Left kidney (tissue), 8 donors: ENCODE measurements around the gene SERAC1. TPM values are rescaled to one million over a fixed set of nuclear protein-coding genes. Genes with fewer than 3 reads are reported as not detected.
A peak's percentile ranks its signal among the peaks of the same experiment; 100 is the strongest.
"Not testable (repeated sequence)": the region's sequence is repeated elsewhere in the genome, so short reads cannot be mapped to it uniquely, and the experiment has no call there.

Experiments
- DNase-seq: peaks from one replicate; pipeline ENCODE4 v3.0.0-alpha.2; 2013
- long read RNA-seq, 8 donors: transcript quantifications; one replicate each; lab custom pipeline, GENCODE V29; 2026
- polyA plus RNA-seq: library from polyadenylated mRNA; unstranded; fragments of 120-200 nt; gene quantifications from one replicate; pipeline ENCODE4 v1.2.1, GENCODE V29; 2013; ENCODE audit not compliant: insufficient read length

Gene SERAC1
- 15.1 TPM for polyA plus RNA-seq
- long read RNA-seq, donor 1, partial matches to known transcripts: 262 of 402 reads
- long read RNA-seq, donor 1, other reads (novel, unspliced or antisense): 137 of 402 reads
- long read RNA-seq, donor 2, partial matches to known transcripts: 191 of 310 reads
- long read RNA-seq, donor 2, other reads (novel, unspliced or antisense): 118 of 310 reads
- long read RNA-seq, donor 3, partial matches to known transcripts: 101 of 198 reads
- long read RNA-seq, donor 3, other reads (novel, unspliced or antisense): 96 of 198 reads
- long read RNA-seq, donor 4: 0 reads
- long read RNA-seq, donor 5, partial matches to known transcripts: 104 of 380 reads
- long read RNA-seq, donor 5, other reads (novel, unspliced or antisense): 275 of 380 reads
- long read RNA-seq, donor 6, partial matches to known transcripts: 0 of 1 reads
- long read RNA-seq, donor 6, other reads (novel, unspliced or antisense): 0 of 1 reads
- long read RNA-seq, donor 7, transcript SERAC1-202 (17 exons, 3,940 nt): major isoform, 5 of 300 reads
- long read RNA-seq, donor 7, partial matches to known transcripts: 87 of 300 reads
- long read RNA-seq, donor 7, other reads (novel, unspliced or antisense): 206 of 300 reads
- long read RNA-seq, donor 8: 0 reads

- no peak for DNase-seq
Observed at GRCh38 chr6:158168040-158168289, at the start of gene SERAC1. SERAC1 (minus strand) TSS chr6:158168262; CDS start chr6:158158363, 9,899 bp downstream.

GRCh38 chr6:158213925-158214674 is 46.0 kb upstream of the SERAC1 start:
- peak; percentile 68 for DNase-seq

GRCh38 chr6:158211273-158212055 is 43.4 kb upstream of the SERAC1 start:
- no peak for DNase-seq

- DNase-seq: not testable (repeated sequence)
Observed at GRCh38 chr6:158209582-158210333, 41.7 kb upstream of the SERAC1 start.

- DNase-seq: not testable (repeated sequence)
Observed at GRCh38 chr6:158208226-158209030, 40.4 kb upstream of the SERAC1 start.

- no peak for DNase-seq
Observed at GRCh38 chr6:158207422-158207788, 39.3 kb upstream of the SERAC1 start.

GRCh38 chr6:158206740-158207421 is 38.8 kb upstream of the SERAC1 start:
- DNase-seq: no peak

- no peak for DNase-seq
Observed at GRCh38 chr6:158205169-158205944, 37.3 kb upstream of the SERAC1 start.

GRCh38 chr6:158198461-158198860 is 30.4 kb upstream of the SERAC1 start:
- no peak for DNase-seq

GRCh38 chr6:158194487-158195280 is 26.6 kb upstream of the SERAC1 start:
- no peak for DNase-seq

- no peak for DNase-seq
Observed at GRCh38 chr6:158191761-158192160, 23.7 kb upstream of the SERAC1 start.

GRCh38 chr6:158191032-158191431 is 23.0 kb upstream of the SERAC1 start:
- no peak for DNase-seq

- DNase-seq: no peak
Observed at GRCh38 chr6:158188591-158188990, 20.5 kb upstream of the SERAC1 start.

GRCh38 chr6:158185729-158186456 is 17.8 kb upstream of the SERAC1 start:
- DNase-seq: no peak

GRCh38 chr6:158184608-158185007 is 16.5 kb upstream of the SERAC1 start:
- DNase-seq: no peak

- not testable (repeated sequence) for DNase-seq
Observed at GRCh38 chr6:158183174-158183972, 15.3 kb upstream of the SERAC1 start.

GRCh38 chr6:158177712-158178111 is 9.7 kb upstream of the SERAC1 start:
- not testable (repeated sequence) for DNase-seq
